GM19397 (cell line): ENCODE measurements around the gene NRARP.

Experiments
- ATAC-seq: cut with Tn5 transposase; IDR thresholded peaks from one replicate; pipeline ENCODE4 v1.9.1; 2021; ENCODE audit warnings: mild to moderate bottlenecking, moderate library complexity; ENCODE audit not compliant: unreplicated experiment

The NRARP gene

GRCh38 chr9:137323531-137324331 lies 21.7 kb upstream of the NRARP start:
- no peak for ATAC-seq

GRCh38 chr9:137321726-137322361 lies 19.8 kb upstream of the NRARP start:
- ATAC-seq, result no peak

DNA sequence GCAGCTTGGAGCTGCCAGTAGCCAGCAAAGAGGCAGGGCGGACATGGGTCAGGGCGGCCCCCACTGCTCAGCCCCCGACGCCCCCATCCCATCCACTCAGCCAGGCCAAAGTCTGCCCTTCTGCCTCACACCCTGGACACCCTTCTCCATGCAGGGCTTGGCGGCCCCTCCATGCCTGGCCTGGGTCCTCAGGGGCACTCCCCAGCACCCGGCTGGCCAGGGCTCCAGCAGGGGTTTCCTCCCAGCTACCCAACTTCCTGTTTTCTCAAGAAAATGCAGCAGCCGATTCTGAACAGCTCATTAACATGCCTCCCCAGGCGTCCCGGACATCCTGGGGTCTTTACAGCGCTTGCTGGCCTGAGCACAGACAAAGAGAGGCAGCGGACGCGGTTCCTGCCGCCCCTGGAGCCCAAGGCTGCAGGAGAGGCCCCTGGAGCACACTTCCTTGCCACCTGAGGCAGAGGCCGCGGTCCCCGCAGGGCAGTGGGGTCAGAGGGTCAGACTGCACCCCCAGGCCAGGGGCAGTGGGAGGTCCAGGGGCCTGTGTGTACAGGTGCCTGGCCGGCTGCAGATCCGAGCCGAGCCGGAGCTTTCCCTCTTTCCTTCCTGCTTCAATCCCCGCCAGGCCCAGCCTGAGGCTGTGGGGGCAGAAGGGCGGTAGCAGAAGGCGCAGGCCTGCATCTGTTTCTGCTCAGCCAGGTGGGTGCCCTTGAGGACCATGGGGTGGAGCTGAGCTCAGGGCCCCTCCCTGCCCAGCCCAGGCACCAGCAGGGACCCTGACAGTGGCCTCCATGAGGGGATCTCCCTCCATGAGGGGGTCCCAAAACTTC lies 18.7 kb upstream of the NRARP start:
- no peak for ATAC-seq

GRCh38 chr9:137319739-137320551 lies 17.9 kb upstream of the NRARP start:
- ATAC-seq, result no peak

DNA sequence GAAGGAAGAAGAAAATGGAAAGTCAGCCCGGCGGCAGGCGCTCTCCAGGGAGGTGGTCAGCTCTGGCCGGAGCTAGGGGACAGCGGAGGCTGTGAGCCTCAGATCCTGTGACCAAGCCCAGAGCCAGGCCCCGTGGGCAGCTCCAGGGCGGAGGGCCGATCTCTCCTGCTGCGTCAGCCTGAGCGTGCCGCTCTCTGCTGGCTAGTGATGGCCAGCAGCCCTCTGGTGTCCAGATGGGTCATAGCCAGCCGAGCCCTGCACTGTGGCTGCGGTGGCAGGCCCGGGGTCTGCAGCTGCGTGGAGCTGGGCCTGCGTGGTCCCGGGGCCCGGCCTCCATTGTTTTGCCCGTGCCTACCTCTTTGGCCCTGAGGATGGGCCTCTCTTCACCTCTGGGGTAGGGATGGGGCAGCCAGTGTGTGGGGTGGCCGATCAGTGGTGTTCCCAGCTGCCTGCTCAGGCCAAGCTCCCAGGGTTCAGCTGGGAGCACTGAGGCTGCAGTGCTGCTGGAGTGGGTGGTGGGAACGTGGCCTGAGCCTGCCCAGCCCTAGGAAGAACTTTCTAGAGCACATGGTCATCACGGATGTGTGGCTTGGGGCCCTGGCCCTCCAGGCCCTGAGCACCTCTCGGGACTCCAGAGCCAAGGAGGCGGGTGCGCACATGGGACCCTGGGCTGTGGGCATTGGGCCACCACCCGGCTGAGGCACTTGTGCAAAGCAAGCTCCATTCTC lies 17.1 kb upstream of the NRARP start:
- no peak for ATAC-seq

- ATAC-seq, result no peak
Observed at GRCh38 chr9:137318602-137319001, 16.5 kb upstream of the NRARP start.

- no peak for ATAC-seq
Observed at GRCh38 chr9:137317718-137318511, 15.8 kb upstream of the NRARP start.

DNA sequence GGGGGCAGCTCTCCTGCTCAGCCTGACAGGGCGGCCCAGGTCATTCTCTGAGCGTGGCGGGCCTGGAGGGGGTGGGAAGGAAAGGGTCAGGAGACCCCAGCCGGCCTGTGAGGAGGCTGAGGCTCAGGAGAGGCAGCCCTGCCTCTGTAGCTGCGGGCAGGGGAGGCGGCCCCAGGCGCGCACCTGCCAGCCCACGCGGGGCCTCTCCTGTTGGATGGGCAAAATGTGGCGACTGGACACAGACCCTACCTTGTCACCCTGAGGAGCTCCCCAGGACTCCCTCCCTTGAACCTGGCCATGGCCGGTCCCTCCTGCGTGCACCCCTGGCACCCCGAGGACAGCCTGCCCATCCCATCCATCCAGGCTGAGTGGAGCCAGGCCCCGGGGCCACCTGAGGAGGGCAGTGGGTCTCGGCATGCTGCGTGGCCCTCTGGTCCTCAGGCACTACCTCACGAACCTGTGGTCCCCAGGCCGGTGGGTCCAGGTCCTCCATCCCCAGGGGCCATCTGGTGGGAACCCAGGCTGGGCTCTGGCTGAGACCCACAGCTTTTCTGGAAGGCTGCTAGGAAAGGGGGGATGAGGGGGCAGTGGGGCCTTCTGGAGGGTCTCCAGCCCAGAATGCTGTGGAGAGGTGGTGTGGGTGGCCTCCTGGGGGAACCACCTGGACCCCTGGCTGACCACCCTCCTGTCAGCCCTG lies 15.1 kb upstream of the NRARP start:
- no peak for ATAC-seq

DNA sequence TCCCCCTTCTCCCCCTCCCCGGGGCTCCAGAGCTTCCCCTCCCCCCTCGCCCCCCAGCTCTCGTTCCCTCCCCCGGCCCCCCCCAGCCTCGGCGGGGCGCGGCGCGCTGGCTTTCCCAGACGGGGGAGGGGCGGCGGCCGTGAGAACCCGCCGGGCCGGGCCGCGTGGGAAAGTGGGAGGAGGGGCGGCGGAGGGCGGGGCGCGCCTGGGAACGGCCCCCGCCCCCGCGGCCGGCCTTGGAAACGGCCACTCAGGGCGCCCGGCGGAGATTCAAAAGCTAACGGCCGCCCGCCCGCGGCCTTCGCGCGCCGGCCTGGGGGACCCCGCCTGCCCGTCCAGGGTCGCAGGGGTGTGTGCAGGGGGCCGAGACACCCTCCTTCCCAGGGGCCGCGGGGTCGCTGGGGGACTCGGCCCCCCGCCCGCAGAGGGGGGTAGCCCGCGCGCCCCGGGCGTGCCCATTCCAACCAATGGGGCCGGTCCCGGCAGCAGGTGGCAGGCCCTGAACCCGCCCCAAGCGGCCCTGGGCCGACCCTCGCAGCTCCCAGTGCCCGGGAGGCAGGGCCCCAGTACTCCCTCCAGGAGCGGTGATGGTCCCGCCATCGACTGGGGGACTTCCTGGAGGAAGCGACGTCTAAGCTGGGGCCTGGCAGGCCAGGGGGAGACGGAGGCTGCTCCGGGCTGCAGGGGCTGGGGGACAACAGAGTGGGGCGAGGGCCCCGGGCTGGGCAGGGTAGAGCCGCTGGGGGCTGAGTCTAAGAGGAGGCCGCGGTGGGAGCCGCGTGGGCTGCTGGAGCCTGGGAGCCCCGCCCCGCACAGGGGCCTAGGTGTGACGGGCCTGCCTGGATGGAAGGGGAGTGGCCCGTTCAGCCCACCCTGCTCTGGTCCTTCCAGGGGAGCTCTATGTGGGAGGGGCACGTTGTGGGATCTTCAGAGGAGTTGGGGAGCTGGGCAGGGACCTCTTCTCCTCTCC lies 14.2 kb upstream of the NRARP start:
- no peak for ATAC-seq

GRCh38 chr9:137315581-137316011 lies 13.5 kb upstream of the NRARP start:
- ATAC-seq, result no peak

DNA sequence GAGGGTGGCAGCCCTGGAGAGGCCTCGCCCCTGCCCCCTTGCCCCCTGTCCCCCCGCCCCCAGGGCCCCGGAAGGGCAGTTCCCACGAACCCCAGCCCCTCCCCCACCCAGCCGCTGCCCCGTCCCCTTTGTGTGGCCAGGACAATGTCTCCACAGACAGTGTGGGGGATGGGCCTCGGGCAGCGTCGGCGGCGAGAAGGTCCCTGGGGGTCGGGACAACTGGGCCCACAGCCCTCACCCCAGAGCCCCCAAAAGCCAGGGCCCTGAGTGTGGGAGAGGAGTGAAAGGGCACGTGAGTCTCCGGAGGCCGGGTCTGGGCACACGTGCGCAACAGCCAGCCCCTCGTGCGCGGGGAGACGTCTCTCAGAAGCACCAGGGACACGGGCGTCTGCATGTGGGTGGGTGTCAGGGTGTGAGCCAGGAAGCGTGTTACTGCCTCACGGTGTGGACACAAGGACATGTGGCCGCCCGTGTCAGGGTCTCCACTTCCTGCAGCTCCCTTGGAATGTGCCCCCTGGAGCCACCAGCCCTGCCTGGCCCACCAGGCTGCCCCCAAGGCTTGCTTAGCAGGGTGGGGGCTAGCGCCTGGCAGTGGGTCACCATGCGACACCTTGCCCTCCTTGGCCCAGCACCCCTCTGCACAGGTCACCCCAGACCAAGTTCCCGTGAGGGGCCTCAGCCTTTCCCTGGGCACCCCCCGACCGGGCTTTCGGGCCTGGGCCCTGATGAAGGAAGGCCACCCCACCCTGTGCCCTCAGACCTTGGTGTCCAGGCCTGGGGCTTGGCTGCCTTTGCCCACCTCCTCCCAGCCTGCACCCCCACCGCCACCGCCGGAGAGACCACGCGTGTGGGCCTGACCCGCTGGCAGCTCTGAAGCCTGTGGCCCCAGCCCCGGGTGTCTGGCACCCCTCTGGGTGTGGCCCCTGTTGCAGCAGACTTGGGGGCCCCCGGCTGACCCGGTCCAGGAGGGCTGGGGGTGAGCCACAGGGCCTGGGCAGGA lies 12.8 kb upstream of the NRARP start:
- ATAC-seq, result no peak

DNA sequence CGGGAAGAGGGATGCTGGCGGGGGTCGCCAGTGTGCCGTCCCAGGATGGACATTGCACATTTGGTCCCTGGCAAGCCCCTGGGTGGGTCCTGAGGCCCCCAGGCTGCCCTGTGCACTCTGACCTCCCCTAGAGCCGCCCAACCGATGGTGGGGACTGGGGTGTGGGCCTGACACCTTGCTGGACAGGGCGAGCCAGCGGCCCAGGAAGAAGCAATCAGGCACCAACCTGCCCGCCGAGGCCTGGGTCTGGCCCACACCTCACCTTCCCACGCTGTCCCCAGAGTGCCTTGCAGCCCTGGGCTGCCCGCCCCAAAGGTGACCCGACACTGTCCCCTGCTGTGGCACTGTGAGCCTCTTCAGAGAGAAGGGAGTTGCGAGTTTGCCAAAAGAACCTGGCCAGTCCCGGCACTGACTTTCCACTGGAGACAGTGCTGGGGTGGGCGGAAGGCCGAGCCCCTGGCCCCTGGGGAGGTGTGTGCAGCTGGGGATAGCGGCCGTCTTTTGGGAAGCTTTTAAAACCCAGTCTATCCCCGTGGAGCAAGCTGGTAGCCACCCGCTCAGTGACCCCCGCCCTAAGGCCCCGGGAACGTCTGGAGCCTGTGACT lies 12.0 kb upstream of the NRARP start:
- no peak for ATAC-seq

GRCh38 chr9:137313326-137313936 lies 11.4 kb upstream of the NRARP start:
- no peak for ATAC-seq

DNA sequence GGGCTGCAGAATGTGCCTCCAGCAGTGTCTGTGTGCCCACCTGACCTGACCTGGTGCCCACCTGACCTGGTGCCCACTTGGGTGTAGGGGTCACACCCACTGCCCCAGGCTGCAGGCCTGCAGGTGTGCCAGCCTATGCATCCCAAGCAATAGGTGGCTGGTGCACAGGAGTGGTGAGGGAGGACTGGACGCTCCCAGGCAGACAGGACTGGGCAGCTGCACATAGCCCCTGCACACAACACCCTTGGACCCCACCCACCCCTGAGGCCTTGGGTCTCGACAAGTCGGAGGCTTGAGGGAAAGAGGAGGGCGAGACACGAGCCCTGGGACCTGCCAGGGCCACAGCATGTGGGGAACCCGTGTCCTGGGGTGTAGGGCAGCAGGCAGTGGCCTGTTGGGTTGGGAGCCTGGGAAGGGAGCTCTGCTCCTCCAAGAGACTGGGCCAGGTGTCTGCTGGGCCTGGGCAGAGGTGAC lies 10.8 kb upstream of the NRARP start:
- no peak for ATAC-seq
